ENCODE data around the gene UBA3.

- no peak for TF ChIP-seq EZH2phosphoT487 (IDR thresholded peaks at IDR 0.05)
- TF ChIP-seq, protein P1, sequence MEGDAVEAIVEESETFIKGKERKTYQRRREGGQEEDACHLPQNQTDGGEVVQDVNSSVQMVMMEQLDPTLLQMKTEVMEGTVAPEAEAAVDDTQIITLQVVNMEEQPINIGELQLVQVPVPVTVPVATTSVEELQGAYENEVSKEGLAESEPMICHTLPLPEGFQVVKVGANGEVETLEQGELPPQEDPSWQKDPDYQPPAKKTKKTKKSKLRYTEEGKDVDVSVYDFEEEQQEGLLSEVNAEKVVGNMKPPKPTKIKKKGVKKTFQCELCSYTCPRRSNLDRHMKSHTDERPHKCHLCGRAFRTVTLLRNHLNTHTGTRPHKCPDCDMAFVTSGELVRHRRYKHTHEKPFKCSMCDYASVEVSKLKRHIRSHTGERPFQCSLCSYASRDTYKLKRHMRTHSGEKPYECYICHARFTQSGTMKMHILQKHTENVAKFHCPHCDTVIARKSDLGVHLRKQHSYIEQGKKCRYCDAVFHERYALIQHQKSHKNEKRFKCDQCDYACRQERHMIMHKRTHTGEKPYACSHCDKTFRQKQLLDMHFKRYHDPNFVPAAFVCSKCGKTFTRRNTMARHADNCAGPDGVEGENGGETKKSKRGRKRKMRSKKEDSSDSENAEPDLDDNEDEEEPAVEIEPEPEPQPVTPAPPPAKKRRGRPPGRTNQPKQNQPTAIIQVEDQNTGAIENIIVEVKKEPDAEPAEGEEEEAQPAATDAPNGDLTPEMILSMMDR (IDR thresholded peaks at IDR 0.05): no peak
- no peak for TF ChIP-seq EZH2 (IDR thresholded peaks at IDR 0.05)
Measured at GRCh38 chr3:69082361-69082760, 2.2 kb upstream of the UBA3 start.

Measured in neural progenitor cell (in vitro differentiated cells).